ENCODE measurements around the gene FAM32A.

FAM32A gene

GRCh38 chr19:16185123-16185767 is at the start of gene FAM32A:
FAM32A (plus strand) TSS chr19:16185410; CDS start chr19:16185443, 33 bp downstream.
- peak; percentile 98 for DNase-seq

- DNase-seq = no peak
Observed at GRCh38 chr19:16135430-16136127, 49.6 kb upstream of the FAM32A start.

- no peak for DNase-seq
Observed at GRCh38 chr19:16136185-16136999, 48.8 kb upstream of the FAM32A start.

DNA sequence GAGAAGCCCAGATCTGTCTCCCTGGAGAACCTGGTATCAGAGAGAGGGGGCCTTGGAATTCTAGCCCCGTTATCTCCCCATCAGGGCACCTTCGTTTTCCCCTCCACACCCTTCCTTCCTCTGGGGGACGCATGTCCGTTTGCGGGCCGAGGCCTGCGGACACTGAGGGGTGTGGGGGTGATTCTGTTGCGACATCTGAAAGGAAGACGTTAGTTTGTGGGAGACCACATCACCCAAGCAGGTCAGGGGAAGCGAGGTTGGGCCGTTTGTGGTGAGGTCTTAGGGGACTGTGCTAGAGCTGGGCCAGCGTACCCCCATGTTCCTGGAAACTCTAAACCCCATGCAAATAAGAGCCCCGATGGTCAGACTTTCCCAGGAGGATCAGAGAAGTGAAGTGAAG is 45.5 kb upstream of the FAM32A start:
- DNase-seq = no peak

DNA sequence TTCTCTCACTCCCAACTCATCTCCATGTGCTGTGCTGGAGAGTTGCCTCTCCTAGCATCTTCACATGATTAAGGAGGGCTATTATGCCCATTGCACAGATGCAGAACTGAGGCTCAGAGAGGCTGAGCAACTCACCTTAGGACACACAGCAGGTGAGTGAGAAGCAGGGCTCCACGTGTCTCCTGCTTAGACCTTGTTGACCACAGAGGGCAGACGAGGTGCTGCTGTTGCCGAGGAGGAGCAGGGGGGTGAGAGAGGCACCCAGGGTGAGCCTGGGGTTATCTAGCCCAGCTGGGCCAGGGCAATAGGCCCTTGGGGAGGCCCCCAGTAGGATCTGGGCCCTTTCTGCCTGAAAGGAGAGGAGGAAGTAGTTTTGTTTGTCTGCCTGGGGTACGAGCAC is 44.2 kb upstream of the FAM32A start:
- no peak for DNase-seq

DNA sequence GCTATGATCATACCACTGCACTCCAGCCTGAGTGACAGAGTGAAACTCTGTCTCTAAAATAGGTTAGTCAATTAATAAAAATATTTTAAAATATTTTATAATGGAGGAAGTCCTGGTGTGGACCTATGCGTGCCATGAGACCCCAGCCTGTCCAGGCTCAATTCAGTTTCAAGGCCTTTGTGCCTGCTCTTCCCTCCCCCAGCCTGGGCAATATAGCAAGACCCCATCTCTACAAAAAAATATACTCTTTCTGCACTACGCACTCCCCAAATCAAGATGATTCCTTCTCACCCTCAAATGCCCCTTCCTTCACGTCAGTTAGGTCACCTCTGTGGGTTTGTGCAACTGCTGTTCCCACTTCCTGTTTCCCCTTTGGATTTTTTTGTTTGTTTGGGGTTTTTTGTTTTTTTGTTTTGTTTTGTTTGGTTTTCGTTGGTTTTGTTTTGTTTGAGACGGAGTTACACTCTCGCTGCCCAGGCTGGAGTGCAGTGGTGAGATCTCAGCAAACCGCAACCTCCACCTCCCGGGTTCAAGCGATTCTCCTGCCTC is 43.1 kb upstream of the FAM32A start:
- no peak for DNase-seq

DNA sequence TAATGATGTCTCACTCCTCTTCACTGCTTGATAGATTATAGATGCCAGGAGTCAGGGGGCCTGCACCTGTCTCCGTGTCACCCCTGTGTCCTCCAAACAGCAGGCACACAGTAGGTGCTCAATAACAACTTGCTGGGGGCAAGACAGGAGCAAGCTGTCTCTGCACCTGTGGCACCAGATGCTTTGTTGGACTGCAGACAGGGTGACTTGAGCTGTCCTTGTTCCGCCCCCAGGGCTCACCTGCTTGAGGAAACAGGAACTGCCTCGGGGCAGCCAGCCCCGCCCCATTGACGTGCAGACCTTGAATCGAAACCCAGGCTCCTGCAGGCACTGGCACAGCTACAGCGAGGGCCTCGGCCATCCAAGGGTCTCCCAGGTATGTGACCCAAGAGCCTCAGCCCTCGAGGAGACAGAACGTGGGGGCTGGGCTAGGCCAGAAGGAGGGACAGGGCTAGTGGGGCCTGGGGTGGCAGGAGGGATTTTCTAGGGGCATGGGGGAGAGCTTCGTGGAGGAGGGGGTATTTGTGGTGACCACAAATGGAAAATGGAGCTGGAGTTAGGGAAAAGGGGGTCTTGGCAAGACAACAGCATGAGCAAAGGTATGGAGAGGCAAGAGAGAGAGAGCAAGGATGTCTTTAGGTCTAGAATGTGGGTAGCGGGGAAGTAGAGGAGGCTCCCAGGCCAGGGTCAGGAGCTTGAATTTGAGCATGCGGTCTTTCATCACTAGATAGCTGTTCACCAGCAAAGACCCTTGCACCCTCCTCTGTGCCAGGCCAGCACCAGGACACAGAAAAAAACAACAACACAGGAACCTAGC is 41.6 kb upstream of the FAM32A start, which contains the start of gene HSH2D:
TSS of gene HSH2D (plus strand) at position 287 of the 817 bp plus-strand sequence. CDS start 5,066 bp downstream, outside the sequence.
- peak; percentile 89 for DNase-seq

GRCh38 chr19:16144216-16144581 is 41.0 kb upstream of the FAM32A start:
- DNase-seq = no peak

- no peak for DNase-seq
Observed at GRCh38 chr19:16146112-16146511, 39.1 kb upstream of the FAM32A start.

DNA sequence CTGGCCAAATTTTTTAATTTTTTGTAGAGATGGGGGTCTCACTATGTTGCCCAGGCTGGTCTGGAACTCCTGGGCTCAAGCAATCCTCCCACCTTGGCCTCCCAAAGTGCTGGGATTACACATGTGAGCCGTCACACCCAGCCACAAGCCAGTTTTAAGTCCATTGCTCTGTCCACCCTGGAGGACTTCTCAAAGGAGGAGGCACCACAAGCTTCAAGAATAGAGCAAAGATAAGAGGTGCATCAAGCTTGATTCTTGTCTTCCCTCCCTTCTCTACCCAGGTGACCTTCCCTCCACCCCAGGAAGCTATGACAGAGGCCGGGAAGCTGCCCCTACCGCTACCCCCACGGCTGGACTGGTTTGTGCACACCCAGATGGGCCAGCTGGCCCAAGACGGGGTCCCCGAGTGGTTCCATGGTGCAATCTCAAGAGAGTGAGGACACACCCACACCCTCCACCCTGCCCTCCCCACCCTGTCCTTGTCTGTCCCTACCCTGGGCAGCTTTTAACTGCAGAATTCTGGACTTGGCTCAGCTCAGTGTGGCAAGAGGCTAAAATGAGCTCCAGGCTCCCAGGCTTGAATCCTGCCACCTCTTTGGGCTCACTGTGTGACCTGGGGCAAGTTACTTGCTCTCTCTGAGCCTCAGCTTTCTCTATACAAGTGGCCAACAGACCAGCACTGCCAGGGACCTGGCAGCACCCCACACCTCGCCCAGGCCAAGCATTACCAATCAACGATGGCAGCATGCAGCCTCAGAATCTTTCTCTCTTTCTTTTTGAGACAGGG is 36.6 kb upstream of the FAM32A start:
- DNase-seq = no peak

DNA sequence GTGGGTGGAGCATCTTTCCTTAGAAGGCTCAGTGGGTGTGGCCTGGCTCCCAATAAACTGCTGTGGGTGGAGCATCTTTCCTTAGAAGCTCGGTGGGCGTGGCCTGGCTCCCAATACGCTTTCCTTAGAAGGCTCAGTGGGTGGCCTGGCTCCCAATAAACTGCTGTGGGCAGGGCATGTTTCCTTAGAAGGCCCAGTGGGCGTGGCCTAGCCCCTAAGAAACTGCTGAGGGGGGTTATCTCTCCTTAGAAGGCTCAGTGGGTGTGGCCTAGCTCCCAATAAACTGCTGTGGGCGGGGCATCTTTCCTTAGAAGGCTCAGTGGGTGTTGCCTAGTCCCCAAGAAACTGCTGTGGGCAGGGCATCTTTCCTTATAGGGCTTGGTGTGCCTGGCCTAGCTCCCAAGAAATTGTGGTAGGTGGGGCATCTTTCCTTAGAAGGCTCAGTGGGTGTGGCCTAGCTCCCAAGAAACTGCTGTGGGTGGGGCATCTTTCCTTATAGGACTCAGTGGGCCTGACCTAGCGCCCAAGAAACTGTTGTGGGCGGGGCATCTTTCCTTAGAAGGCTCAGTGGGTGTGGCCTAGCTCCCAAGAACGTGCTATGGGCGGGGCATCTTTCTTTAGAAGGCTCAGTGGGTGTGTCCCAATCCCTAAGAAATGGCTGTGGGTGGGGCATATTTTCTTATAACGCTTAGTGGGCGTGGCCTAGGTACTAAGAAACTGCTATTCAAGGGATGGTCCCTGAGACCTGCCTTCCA is 31.5 kb upstream of the FAM32A start:
- no peak for DNase-seq

DNA sequence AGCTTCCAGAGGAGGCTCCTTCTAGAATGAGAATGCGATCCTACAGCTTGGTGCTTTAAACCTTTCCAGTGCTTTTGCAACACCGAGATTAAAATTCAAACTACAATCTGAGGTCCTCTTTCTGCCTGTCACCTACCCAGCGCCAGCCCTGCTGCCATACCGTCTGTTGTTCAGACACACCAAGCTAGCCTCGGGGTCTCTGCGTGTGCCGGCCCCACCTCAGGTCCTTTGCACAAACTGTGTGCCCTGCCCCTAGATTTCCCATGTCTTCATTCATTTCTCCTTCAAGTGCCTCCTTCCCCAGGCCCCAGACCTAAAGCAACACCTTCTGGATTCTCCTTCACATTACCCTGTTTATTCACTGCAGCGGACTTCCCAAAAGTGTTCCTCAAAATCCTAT is 30.7 kb upstream of the FAM32A start:
- no peak for DNase-seq

DNA sequence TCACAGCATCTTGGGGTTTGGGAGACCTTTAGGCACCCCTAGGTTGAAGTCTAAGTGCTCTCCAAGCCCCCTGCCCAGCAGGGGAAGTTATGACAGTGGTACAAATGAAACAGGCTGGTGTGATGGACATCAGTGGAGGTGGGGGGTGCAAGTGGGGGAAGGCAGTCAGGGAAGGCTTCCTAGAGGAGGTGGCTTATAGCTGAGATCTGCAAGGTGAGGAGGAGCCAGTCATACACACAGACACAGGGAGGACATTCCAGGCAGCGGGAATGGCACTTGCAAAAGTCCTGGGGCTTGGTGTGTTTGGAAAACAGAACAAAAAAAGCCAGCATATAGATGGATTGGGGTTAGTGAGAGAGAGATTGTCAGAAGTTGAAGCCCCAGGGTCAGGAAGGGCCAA is 30.1 kb upstream of the FAM32A start:
- DNase-seq = no peak

GRCh38 chr19:16156904-16157303 is 28.3 kb upstream of the FAM32A start:
- no peak for DNase-seq

- DNase-seq = no peak
Observed at GRCh38 chr19:16157601-16158000, 27.6 kb upstream of the FAM32A start.

DNA sequence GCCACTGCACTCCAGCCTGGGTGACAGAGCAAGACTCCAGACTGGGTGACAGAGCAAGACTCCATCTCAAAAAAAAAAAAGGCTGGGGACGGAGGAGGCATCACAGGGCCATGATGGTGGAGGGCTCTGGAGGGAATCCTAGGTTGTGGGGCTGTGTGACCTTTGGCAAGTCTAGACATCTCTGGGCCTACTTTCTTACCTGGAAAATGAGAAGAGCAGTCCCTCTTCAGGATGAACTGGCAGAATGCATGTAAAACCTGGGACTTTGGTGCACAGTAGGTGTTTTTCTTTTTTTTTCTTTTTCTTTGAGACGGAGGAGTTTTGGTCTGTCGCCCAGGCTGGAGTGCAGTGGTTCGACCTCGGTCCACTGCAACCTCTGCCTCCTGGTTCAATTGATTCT is 25.6 kb upstream of the FAM32A start:
- no peak for DNase-seq

- no peak for DNase-seq
Observed at GRCh38 chr19:16160445-16160942, 24.7 kb upstream of the FAM32A start.

- DNase-seq = no peak
Observed at GRCh38 chr19:16160943-16161560, 24.2 kb upstream of the FAM32A start.

- DNase-seq = no peak
Observed at GRCh38 chr19:16161840-16162239, 23.4 kb upstream of the FAM32A start.

DNA sequence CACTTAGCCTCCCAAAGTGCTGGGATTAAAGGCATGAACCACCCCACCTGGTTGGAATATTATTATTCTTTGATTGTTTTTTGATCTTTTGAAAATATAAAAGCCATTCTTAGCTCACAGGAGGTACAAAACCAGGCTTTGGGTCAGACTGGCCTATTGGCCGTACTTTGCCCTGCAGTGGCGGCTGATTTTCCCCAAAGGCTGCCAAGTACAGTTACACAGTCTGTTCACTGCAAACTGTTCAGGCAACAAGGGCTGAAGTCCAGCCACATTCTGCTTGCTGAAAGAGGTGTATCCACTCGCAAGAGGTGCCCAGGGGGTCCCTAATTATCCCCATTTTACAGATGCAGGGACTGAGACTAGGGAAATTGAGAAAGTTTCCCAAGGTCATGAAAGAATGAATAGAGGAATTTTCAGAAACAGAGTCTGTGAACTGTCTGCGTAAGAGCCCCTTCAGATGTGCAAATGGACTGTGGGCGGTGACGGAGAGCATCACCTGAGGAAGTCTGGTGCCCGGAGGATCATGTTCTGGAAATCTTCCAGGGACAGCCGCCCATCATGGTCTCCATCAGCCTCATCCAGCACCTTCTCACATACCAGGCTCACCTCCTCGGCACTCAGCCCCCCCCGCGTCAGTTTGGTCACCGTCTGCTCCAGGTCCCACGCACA is 20.9 kb upstream of the FAM32A start:
- no peak for DNase-seq

Measured in activated CD4-positive, alpha-beta T cell treated with anti-CD3 and anti-CD28 coated beads for 1 hour (primary cell).